K562 (cell line): ENCODE measurements around the gene PSMA2. TPM values are rescaled to one million over a fixed set of nuclear protein-coding genes. Genes with fewer than 3 reads are reported as not detected.
A peak's percentile ranks its signal among the peaks of the same experiment; 100 is the strongest.

Experiments used
- ATF1 ChIP-seq, 2 experiments: fragments of 450-650 bp in 1 of 2; IDR thresholded peaks; 2 replicates each; pipeline ENCODE4 v1.6.1; 2016; ENCODE audit warnings: missing compliant biosample characterization in 1 of 2, missing genetic modification characterization in 1 of 2
- ATF3 ChIP-seq, 2 experiments: fragments of 450-650 bp in 1 of 2; sonication (generic) in 1 of 2; formaldehyde crosslinking in 1 of 2; IDR thresholded peaks in 1 of 2; conservative IDR thresholded peaks in 1 of 2; 2 replicates each; pipeline versions ENCODE4 v1.6.1 to v1.8.1; 2016 to 2023; ENCODE audit warnings: mild to moderate bottlenecking in 2 of 2, moderate library complexity in 2 of 2, inconsistent platforms in 1 of 2, missing genetic modification reagents in 1 of 2
- BRCA1 ChIP-seq, 2 experiments: fragments of 450-650 bp in 1 of 2; sonication (generic) in 1 of 2; formaldehyde crosslinking in 1 of 2; IDR thresholded peaks; 2 replicates each; pipeline versions ENCODE4 v1.5.0 to v1.6.1; 2017 to 2020; ENCODE audit warnings: mild to moderate bottlenecking in 1 of 2, missing genetic modification reagents in 1 of 2
- CREB3 ChIP-seq: fragments of 450-650 bp; conservative IDR thresholded peaks from 2 replicates; pipeline ENCODE4 v1.6.1; 2016; ENCODE audit warnings: missing genetic modification characterization, low read depth, mild to moderate bottlenecking, missing compliant biosample characterization, moderate library complexity
- GATA2 ChIP-seq: sonication (generic); formaldehyde crosslinking; IDR thresholded peaks from 2 replicates; pipeline ENCODE4 v1.4.0; 2020; ENCODE audit warnings: mild to moderate bottlenecking, missing genetic modification reagents
- HLTF ChIP-seq: fragments of 450-650 bp; IDR thresholded peaks from 2 replicates; pipeline ENCODE4 v1.6.1; 2016
- HNRNPLL ChIP-seq: fragments of 200-400 bp; formaldehyde crosslinking; IDR thresholded peaks from 2 replicates; pipeline ENCODE4 v1.6.1; 2017; ENCODE audit warnings: low read length, low read depth, mild to moderate bottlenecking; ENCODE audit not compliant: poor library complexity, severe bottlenecking
- NR2F6 ChIP-seq: fragments of 450-650 bp; formaldehyde crosslinking; IDR thresholded peaks from 2 replicates; pipeline ENCODE4 v1.4.0; 2020; ENCODE audit warnings: mild to moderate bottlenecking
- PRDM10 ChIP-seq: fragments of 450-650 bp; IDR thresholded peaks from 2 replicates; pipeline ENCODE4 v1.6.1; 2018; ENCODE audit not compliant: partially characterized antibody
- RBFOX2 ChIP-seq: fragments of 200-400 bp; formaldehyde crosslinking; IDR thresholded peaks from 2 replicates; pipeline ENCODE4 v1.6.1; 2017; ENCODE audit warnings: low read depth, mild to moderate bottlenecking, low read length, moderate library complexity
- RBM25 ChIP-seq: fragments of 200-400 bp; formaldehyde crosslinking; IDR thresholded peaks from 2 replicates; pipeline ENCODE4 v1.6.1; 2018; ENCODE audit warnings: low read length, low read depth, moderate library complexity; ENCODE audit not compliant: severe bottlenecking
- SIN3B ChIP-seq: fragments of 450-650 bp; IDR thresholded peaks from 2 replicates; pipeline ENCODE4 v1.6.1; 2017; ENCODE audit warnings: low read depth, mild to moderate bottlenecking, moderate library complexity
- ZNF436 ChIP-seq: fragments of 250-450, 450-650 bp; sonication (Bioruptor Pico); formaldehyde crosslinking; IDR thresholded peaks from 2 replicates; pipeline ENCODE4 v1.7.0; 2020; ENCODE audit warnings: mild to moderate bottlenecking
- ZNF717 ChIP-seq: fragments of 250-450 bp; sonication (Bioruptor Pico); IDR thresholded peaks from 2 replicates; pipeline ENCODE4 v1.5.0; 2021
- polyA plus RNA-seq, 8 experiments: library from polyadenylated mRNA; depleted of rRNA in 4 of 8; stranded (reverse) in 5 of 8; unstranded in 3 of 8; fragments of >200 nt; fragmentation: Nextera tagmentation in 2 of 8; fragmentation: Illumina TruSeq in 1 of 8; extraction: Ambion mirVana in 2 of 8; extraction: Trizol in 1 of 8; gene quantifications; 2 replicates each; pipeline versions ENCODE4 v1.2.1 to v1.2.3, GENCODE V29; 2011 to 2014; ENCODE audit warnings: inconsistent platforms in 1 of 8, missing spikeins in 1 of 8
- total RNA-seq, 7 experiments: library from RNA; depleted of rRNA in 6 of 7; stranded (reverse); fragments of >200 nt in 6 of 7; fragmentation: Illumina TruSeq in 2 of 7; extraction: Trizol in 2 of 7; gene quantifications; 2 replicates each; pipeline versions ENCODE4 v1.2.1 to v1.2.3, GENCODE V29; 2011 to 2021; ENCODE audit warnings: low replicate concordance in 1 of 7
- TF ChIP-seq, protein P1 (sequence below): sonication (generic); formaldehyde crosslinking; IDR thresholded peaks from 2 replicates; pipeline ENCODE4 v1.8.0; 2022; ENCODE audit warnings: mild to moderate bottlenecking, missing genetic modification reagents, borderline replicate concordance

Gene PSMA2
- total and polyA plus RNA-seq, 9 of the 15 experiments (the other 6 are each of a cell fraction or from before 2014, with no cell fraction given) = 91.7 to 1,070 (median 213) TPM

DNA sequence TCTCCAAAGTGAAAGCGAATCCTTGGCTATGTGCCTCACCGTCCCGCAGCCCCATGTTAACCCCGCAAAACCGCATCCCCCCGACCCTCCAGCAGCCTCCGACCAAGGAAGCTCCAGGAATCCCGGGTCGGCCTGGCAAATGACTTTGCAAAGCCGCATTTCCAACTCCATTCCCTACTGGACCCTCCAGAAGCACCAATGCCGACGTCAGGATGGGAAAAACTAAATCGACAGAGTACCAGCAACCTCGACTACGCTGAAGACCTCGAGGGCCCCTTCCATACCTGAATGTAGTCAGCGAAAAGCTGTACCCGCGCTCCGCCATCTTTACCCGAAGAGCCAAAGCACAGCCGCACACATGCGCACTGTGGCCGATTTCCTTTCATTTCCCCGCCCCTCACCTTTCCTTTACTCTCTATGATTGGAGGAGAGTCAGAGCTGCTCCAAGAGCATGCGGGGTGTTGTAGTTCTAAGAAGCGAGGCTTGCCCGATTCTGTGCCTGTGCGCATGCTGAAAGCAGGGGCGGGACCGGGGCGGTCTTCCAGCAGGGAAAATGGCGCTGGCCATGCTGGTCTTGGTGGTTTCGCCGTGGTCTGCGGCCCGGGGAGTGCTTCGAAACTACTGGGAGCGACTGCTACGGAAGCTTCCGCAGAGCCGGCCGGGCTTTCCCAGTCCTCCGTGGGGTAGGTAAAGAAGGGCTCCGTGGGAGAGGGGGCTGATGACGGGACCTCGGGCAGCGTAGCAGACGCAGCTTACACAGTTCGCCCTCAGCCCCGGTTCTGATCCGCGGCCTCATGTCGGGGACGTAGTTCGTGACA is at the start of gene PSMA2, which contains the start of gene MRPL32 (continued):
- TF ChIP-seq RBM25 (peak; percentile 26), RBFOX2 (peak; percentile 96), CREB3 (tag) (no peak), HNRNPLL (peak; percentile 78), GATA2 (CRISPR knock-in tag) (no peak), HLTF (no peak), ZNF717 (CRISPR knock-in tag) (no peak), NR2F6 (CRISPR knock-in tag) (no peak), BRCA1 (IDR thresholded peaks at IDR 0.05) (no peak), BRCA1 (CRISPR knock-in tag; IDR thresholded peaks at IDR 0.05) (no peak), SIN3B (peak; percentile 68), ATF3 (IDR thresholded peaks at IDR 0.05) (no peak), ATF3 (CRISPR knock-in tag; conservative IDR thresholded peaks at IDR 0.05) (no peak), ZNF436 (no peak), ATF1 (CRISPR knock-in tag; IDR thresholded peaks at IDR 0.05) (no peak), ATF1 (tag; IDR thresholded peaks at IDR 0.05) (peak; percentile 72), PRDM10 (no peak)
- TF ChIP-seq, protein P1, sequence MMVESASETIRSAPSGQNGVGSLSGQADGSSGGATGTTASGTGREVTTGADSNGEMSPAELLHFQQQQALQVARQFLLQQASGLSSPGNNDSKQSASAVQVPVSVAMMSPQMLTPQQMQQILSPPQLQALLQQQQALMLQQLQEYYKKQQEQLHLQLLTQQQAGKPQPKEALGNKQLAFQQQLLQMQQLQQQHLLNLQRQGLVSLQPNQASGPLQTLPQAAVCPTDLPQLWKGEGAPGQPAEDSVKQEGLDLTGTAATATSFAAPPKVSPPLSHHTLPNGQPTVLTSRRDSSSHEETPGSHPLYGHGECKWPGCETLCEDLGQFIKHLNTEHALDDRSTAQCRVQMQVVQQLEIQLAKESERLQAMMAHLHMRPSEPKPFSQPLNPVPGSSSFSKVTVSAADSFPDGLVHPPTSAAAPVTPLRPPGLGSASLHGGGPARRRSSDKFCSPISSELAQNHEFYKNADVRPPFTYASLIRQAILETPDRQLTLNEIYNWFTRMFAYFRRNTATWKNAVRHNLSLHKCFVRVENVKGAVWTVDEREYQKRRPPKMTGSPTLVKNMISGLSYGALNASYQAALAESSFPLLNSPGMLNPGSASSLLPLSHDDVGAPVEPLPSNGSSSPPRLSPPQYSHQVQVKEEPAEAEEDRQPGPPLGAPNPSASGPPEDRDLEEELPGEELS = no peak
